GM12873 (cell line): Measurements from ENCODE around the gene SPRR1B.

Experiments used
- TF ChIP-seq, protein P1 (sequence below): IDR thresholded peaks from 2 replicates; pipeline ENCODE4 v1.5.1; 2012; ENCODE audit warnings: low read depth, mild to moderate bottlenecking, moderate library complexity, low read length, control low read depth; ENCODE audit not compliant: insufficient read depth; ENCODE audit errors: missing control alignments

Gene SPRR1B

GRCh38 chr1:153049211-153049610 lies 18.2 kb downstream of the SPRR1B start:
- TF ChIP-seq, protein P1, sequence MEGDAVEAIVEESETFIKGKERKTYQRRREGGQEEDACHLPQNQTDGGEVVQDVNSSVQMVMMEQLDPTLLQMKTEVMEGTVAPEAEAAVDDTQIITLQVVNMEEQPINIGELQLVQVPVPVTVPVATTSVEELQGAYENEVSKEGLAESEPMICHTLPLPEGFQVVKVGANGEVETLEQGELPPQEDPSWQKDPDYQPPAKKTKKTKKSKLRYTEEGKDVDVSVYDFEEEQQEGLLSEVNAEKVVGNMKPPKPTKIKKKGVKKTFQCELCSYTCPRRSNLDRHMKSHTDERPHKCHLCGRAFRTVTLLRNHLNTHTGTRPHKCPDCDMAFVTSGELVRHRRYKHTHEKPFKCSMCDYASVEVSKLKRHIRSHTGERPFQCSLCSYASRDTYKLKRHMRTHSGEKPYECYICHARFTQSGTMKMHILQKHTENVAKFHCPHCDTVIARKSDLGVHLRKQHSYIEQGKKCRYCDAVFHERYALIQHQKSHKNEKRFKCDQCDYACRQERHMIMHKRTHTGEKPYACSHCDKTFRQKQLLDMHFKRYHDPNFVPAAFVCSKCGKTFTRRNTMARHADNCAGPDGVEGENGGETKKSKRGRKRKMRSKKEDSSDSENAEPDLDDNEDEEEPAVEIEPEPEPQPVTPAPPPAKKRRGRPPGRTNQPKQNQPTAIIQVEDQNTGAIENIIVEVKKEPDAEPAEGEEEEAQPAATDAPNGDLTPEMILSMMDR: no peak

DNA sequence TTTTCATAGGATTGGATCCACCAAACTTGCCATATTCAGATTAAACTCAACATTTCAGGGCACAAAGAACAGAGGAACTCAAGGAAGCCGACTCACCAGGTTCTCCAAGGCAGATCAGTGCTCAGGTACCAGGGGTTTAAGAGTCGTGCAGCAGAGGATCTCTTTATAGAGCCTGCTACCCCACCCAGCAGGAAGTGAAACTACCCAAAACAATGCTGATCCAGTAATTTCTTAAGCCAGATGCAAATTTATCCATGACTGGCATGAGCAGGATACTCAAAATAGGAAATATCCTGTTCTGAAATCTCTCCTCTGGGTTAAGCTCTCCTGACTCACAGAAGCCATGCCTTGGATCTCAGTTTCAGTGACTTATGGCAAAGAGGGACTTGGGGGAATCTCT lies 26.4 kb downstream of the SPRR1B start, which contains the start of gene SPRR2A:
Gene SPRR2A (minus strand): TSS at position 138 of the 400 bp plus-strand sequence. CDS start 777 bp downstream, outside the sequence.
- TF ChIP-seq, protein P1: no peak

- TF ChIP-seq, protein P1: no peak
These were observed 27.2 kb downstream of the SPRR1B start for GRCh38 chr1:153058154-153058553.

DNA sequence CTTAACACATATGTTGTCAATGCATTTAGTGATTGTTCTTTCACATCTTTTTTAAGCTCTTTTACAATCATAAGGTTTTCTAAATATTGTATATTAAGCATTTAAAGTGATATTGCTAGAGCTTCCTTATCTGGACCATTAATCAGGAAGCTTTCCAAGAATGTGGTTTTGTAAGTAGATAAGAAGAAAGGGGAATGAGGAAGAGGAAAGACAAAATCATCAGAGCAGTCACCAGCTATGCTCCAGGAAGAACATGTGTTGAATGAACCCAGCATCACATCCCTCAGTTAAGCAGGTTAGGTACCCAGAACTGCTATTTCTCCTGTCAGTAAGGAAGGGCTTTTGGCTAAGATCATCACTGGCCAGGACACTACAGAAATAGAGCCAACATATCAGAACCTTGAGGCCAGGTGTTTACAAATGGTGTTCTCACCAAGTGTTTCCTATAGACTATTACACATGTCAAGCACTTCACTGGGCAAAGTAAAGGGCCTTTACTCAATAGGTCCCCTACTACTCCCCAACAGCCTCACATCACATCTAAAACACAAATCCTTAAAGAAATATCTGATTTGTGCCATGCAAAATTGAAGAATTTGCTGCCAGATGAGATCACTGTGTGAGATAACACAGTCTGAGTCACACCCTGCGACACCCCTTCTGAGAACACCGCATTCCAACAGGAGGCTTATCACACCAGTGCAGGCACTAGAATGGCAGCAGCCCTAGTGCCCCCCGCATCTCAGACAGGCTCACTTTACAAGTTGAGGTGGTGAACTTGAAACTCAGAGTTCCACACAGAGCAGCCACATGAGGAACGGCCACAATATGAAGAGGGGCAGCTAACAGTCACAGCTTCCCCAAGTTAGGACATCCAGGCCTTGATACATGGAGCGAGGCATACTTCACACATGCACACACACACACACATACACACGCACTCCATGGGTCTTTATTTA lies 28.1 kb downstream of the SPRR1B start:
- TF ChIP-seq, protein P1: no peak

DNA sequence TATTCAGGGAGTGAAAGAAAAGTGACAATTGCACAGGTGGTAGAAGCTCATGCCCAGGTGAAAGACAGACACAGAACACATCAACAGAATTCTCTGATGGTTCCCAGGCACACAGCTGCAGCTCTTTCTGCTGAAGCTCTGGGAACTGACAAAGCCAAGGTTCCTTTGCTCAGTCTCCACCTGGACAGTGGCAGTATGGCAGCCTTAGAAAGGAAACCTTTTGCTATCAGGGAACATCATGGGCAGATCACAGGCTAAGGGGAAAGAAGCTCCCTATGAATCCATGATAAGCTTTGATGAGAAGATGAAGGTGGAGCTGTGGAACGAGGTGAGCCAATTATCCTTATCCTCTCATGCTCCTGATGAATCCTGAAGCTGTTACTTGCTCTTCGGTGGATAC lies 39.2 kb downstream of the SPRR1B start:
- TF ChIP-seq, protein P1: no peak

- TF ChIP-seq, protein P1: no peak
These were observed 40.5 kb downstream of the SPRR1B start, which contains the start of gene SPRR2B for GRCh38 chr1:153071511-153071910. TSS of gene SPRR2B (minus strand) at chr1:153071611. CDS start at chr1:153070839, 772 bp downstream.
